K562 (cell line): ENCODE measurements around the gene ADD1. TPM values are rescaled to one million over a fixed set of nuclear protein-coding genes. Genes with fewer than 3 reads are reported as not detected.

Source experiments
- ATAC-seq: fragments of 200-7000 bp; cut with Tn5 transposase; 3 replicates; pipeline ENCODE4 v1.9.1; 2020; ENCODE audit warnings: moderate library complexity
- BruUV-seq: library from RNA; stranded (reverse); fragments of 400-500 nt; replicated peaks from 2 replicates; lab custom pipeline; 2021; lab: Mats Ljungman, UMichigan
- CTCF ChIA-PET: fragments of 300-600 bp; formaldehyde crosslinking; extraction: SDS; loops from one replicate; lab custom pipeline; 2021; ENCODE audit warnings: low intra/inter-chr PET ratio; lab: Yijun Ruan, JAX
- POLR2A ChIA-PET: fragments of 300-600, 350-650 bp; sonication (Branson Sonifier 250); formaldehyde crosslinking; extraction: SDS; loops from one replicate; lab custom pipeline; 2021; ENCODE audit warnings: antibody characterized with exemption, inconsistent platforms; lab: Yijun Ruan, JAX
- DNase-seq, 4 experiments: peaks; one replicate each; pipeline versions ENCODE4 v3.0.0 to v3.0.0-alpha.2; 2011 to 2018; ENCODE audit warnings: low spot score in 3 of 4, mixed read lengths in 3 of 4; ENCODE audit errors: extremely low read depth in 1 of 4
- FAIRE-seq: peaks from 2 replicates; lab custom pipeline; 2011; peaks lifted over from hg19 to GRCh38; lab: Jason Lieb, UNC
- H2AFZ ChIP-seq: 2 replicates; pipeline ENCODE4 v1.6.0; 2011; ENCODE audit warnings: low read depth, low read length, control low read depth, inconsistent platforms
- H3K27ac ChIP-seq: fragments of 200-600 bp; 3 replicates; pipeline ENCODE4 v1.8.0; 2011; ENCODE audit warnings: low read depth, mild to moderate bottlenecking, control low read depth, inconsistent platforms, low read length, moderate library complexity, mixed read lengths; ENCODE audit errors: extremely low read depth
- H3K27me3 ChIP-seq, 2 experiments: fragments of 300-600 bp in 1 of 2; 2 replicates in 1 of 2; 3 replicates in 1 of 2; pipeline versions ENCODE4 v1.6.0 to v1.8.0; 2011; ENCODE audit warnings: inconsistent platforms in 2 of 2, low read length in 2 of 2, mild to moderate bottlenecking in 1 of 2, mixed read lengths in 1 of 2, moderate library complexity in 1 of 2; ENCODE audit not compliant: control insufficient read depth in 2 of 2, insufficient read depth in 2 of 2
- H3K36me3 ChIP-seq: fragments of 300-600 bp; 3 replicates; pipeline ENCODE4 v1.8.0; 2011; ENCODE audit warnings: mild to moderate bottlenecking, low read length, inconsistent platforms; ENCODE audit not compliant: control insufficient read depth, insufficient read depth
- H3K4me1 ChIP-seq, 2 experiments: fragments of 200-600 bp in 1 of 2; replicated peaks in 1 of 2; 2 replicates in 1 of 2; 3 replicates in 1 of 2; pipeline versions ENCODE4 v1.5.1 to v1.8.0; 2011; ENCODE audit warnings: inconsistent platforms in 2 of 2, low read length in 2 of 2, mild to moderate bottlenecking in 1 of 2, mixed read lengths in 1 of 2, moderate library complexity in 1 of 2; ENCODE audit not compliant: control insufficient read depth in 2 of 2, insufficient read depth in 2 of 2
- H3K4me2 ChIP-seq: 2 replicates; pipeline ENCODE4 v1.6.1; 2011; ENCODE audit warnings: low read length, control low read depth, inconsistent platforms, mixed read lengths; ENCODE audit not compliant: insufficient read depth
- H3K4me3 ChIP-seq: fragments of 200-600 bp; sonication (generic), shearing (Covaris generic); 2 replicates; pipeline ENCODE4 v1.5.1; 2016; ENCODE audit warnings: control low read depth, inconsistent platforms
- H3K79me2 ChIP-seq: fragments of 200-600 bp; 3 replicates; pipeline ENCODE4 v1.8.0; 2011; ENCODE audit warnings: low read length, inconsistent platforms; ENCODE audit not compliant: control insufficient read depth, insufficient read depth
- H3K9ac ChIP-seq, 2 experiments: 2 replicates each; pipeline versions ENCODE4 v1.6.0 to v1.6.1; 2011; ENCODE audit warnings: low read depth in 2 of 2, low read length in 2 of 2, control low read depth in 1 of 2, inconsistent platforms in 1 of 2, mild to moderate bottlenecking in 1 of 2, mixed read lengths in 1 of 2; ENCODE audit not compliant: insufficient read depth in 1 of 2
- H3K9me1 ChIP-seq: one replicate; pipeline ENCODE4 v1.6.0; 2011; ENCODE audit warnings: inconsistent platforms, mild to moderate bottlenecking, low read length, moderate library complexity; ENCODE audit not compliant: control insufficient read depth, insufficient read depth
- H3K9me3 ChIP-seq: replicated peaks from 2 replicates; pipeline ENCODE4 v1.5.1; 2011; ENCODE audit warnings: low read depth, low read length, inconsistent platforms; ENCODE audit not compliant: control insufficient read depth, insufficient read depth
- H4K20me1 ChIP-seq: replicated peaks from 2 replicates; pipeline ENCODE4 v1.6.1; 2011; ENCODE audit warnings: low read length, inconsistent platforms, mixed read lengths; ENCODE audit not compliant: control insufficient read depth, insufficient read depth
- ELF1 ChIP-seq: fragments of 200-800 bp; sonication (Bioruptor generic); IDR thresholded peaks from 2 replicates; pipeline ENCODE4 v1.6.1; 2016; ENCODE audit warnings: missing genetic modification characterization, missing compliant biosample characterization
- ETV5 ChIP-seq: sonication (generic); formaldehyde crosslinking; IDR thresholded peaks from 2 replicates; pipeline ENCODE4 v1.4.0; 2020; ENCODE audit warnings: low read depth, mild to moderate bottlenecking, missing genetic modification reagents
- FIP1L1 ChIP-seq: fragments of 200-400 bp; formaldehyde crosslinking; IDR thresholded peaks from 2 replicates; pipeline ENCODE4 v1.6.1; 2018; ENCODE audit warnings: mild to moderate bottlenecking, low read depth, low read length; ENCODE audit not compliant: poor library complexity, severe bottlenecking
- IRF9 ChIP-seq: fragments of 450-650 bp; IDR thresholded peaks from 2 replicates; pipeline ENCODE4 v1.6.1; 2016; ENCODE audit warnings: missing biosample characterization, missing genetic modification characterization
- KLF16 ChIP-seq: IDR thresholded peaks from 2 replicates; pipeline ENCODE4 v1.6.1; 2016; ENCODE audit warnings: antibody characterized with exemption
- MYNN ChIP-seq, 2 experiments: sonication (generic); formaldehyde crosslinking in 1 of 2; IDR thresholded peaks; 2 replicates each; pipeline versions ENCODE4 v1.5.0 to v1.6.1; 2016 to 2020; ENCODE audit warnings: antibody characterized with exemption in 1 of 2, missing genetic modification reagents in 1 of 2
- PHTF2 ChIP-seq: fragments of 250-450 bp; sonication (Bioruptor Pico); IDR thresholded peaks from 2 replicates; pipeline ENCODE4 v1.5.0; 2021; ENCODE audit warnings: mild to moderate bottlenecking
- POLR2A ChIP-seq: fragments of 450-650 bp; conservative IDR thresholded peaks from 2 replicates; pipeline ENCODE4 v1.6.1; 2016
- SP1 ChIP-seq: sonication (generic); formaldehyde crosslinking; IDR thresholded peaks from 2 replicates; pipeline ENCODE4 v1.8.1; 2022; ENCODE audit warnings: mild to moderate bottlenecking, missing genetic modification reagents
- TSC22D4 ChIP-seq: fragments of 450-650 bp; IDR thresholded peaks from 2 replicates; pipeline ENCODE4 v1.6.1; 2016; ENCODE audit warnings: missing genetic modification characterization, missing biosample characterization, control low read depth
- XRCC5 ChIP-seq: fragments of 200-400 bp; formaldehyde crosslinking; IDR thresholded peaks from 2 replicates; pipeline ENCODE4 v1.6.1; 2017; ENCODE audit warnings: low read depth, mild to moderate bottlenecking, low read length
- ZBTB7A ChIP-seq: IDR thresholded peaks from 2 replicates; pipeline ENCODE4 v1.6.1; 2011; ENCODE audit warnings: low read depth, mild to moderate bottlenecking, low read length, moderate library complexity, borderline replicate concordance; ENCODE audit not compliant: control insufficient read depth
- ZNF217 ChIP-seq: sonication (generic); formaldehyde crosslinking; IDR thresholded peaks from 2 replicates; pipeline ENCODE4 v1.8.0; 2022; ENCODE audit warnings: mild to moderate bottlenecking, missing genetic modification reagents
- ZNF274 ChIP-seq: IDR thresholded peaks from 2 replicates; pipeline ENCODE4 v1.6.1; 2011; ENCODE audit warnings: low read depth, mild to moderate bottlenecking, low read length, moderate library complexity, borderline replicate concordance
- WGBS: fragments of 100-300 bp; shearing (Covaris generic); methylation state at CpG from one replicate; pipeline ENCODE4 v1.1.6; 2016; ENCODE audit warnings: low coverage, mixed read lengths; ENCODE audit not compliant: insufficient coverage; ENCODE audit errors: missing lambda C conversion rate; 5-methylcytosine and 5-hydroxymethylcytosine counted together
- in situ Hi-C: fragments of 300-500 bp; cut with MboI; formaldehyde crosslinking; loops from 4 replicates; pipeline ENCODE4 v1.15.0; 2018; ENCODE audit warnings: inconsistent platforms, mixed read lengths
- intact Hi-C: fragments of 100-400 bp; cut with micrococcal nuclease; formaldehyde crosslinking; loops from 2 replicates; pipeline ENCODE4 v1.14.2; 2022
- polyA plus RNA-seq, 8 experiments: library from polyadenylated mRNA; depleted of rRNA in 4 of 8; stranded (reverse) in 5 of 8; unstranded in 3 of 8; fragments of >200 nt; fragmentation: Nextera tagmentation in 2 of 8; fragmentation: Illumina TruSeq in 1 of 8; extraction: Ambion mirVana in 2 of 8; extraction: Trizol in 1 of 8; gene quantifications; 2 replicates each; pipeline versions ENCODE4 v1.2.1 to v1.2.3, GENCODE V29; 2011 to 2014; ENCODE audit warnings: inconsistent platforms in 1 of 8, missing spikeins in 1 of 8
- total RNA-seq, 7 experiments: library from RNA; depleted of rRNA in 6 of 7; stranded (reverse); fragments of >200 nt in 6 of 7; fragmentation: Illumina TruSeq in 2 of 7; extraction: Trizol in 2 of 7; gene quantifications; 2 replicates each; pipeline versions ENCODE4 v1.2.1 to v1.2.3, GENCODE V29; 2011 to 2021; ENCODE audit warnings: low replicate concordance in 1 of 7

The ADD1 gene
- total and polyA plus RNA-seq, 9 of the 15 experiments (the other 6 are each of a cell fraction or from before 2014, with no cell fraction given): 17.5 to 153 (median 74.0) TPM

GRCh38 chr4:2868877-2869487, 25.3 kb downstream of the ADD1 start:
- H3K4me3 ChIP-seq: no peak overlapping the region
- no peak for FAIRE-seq
- no peaks in the 10 kb centered on the region for H3K9me3 ChIP-seq
- no peak overlapping the region for H3K27ac ChIP-seq
- H4K20me1 ChIP-seq: peaks cover 40% of the 10 kb centered on the region
- no peak overlapping the region for H3K9ac ChIP-seq
- BruUV-seq: no TSS peak
- H3K36me3 ChIP-seq: peaks cover 8% of the 10 kb centered on the region; the same call in 2 of the 3 replicates
- intact Hi-C loops: loop anchor here (5.0 kb wide), 1 partner anchor 77 kb away; the partner anchor contains the start of gene SH3BP2
- 73% methylated on average over 12 of the region's 12 CpGs for WGBS
- ChIA-PET CTCF (no interaction called here), POLR2A (no interaction called here)
- peaks cover 88% of the 10 kb centered on the region for H3K79me2 ChIP-seq
- peaks cover 6% of the 10 kb centered on the region for H3K9me1 ChIP-seq
- no peak overlapping the region for H2AFZ ChIP-seq
- no peaks in the 10 kb centered on the region for H3K27me3 ChIP-seq
- TF ChIP-seq ZNF274 (0 out of 2 replicates have a peak, but pooled peaks have one; percentile 1), ZBTB7A (no peak)
- ATAC-seq: no peak
- H3K4me2 ChIP-seq: no peak overlapping the region
- no peak for DNase-seq
- in situ Hi-C loops: no loop called here
- H3K4me1 ChIP-seq: peaks cover 21 to 46% of the 10 kb centered on the region in 2 experiments

- no peak for FAIRE-seq
- CTCF ChIA-PET: no interaction called here
- TF ChIP-seq XRCC5: no peak
- TF ChIP-seq POLR2A: no peak
- TF ChIP-seq SP1: no peak
- TF ChIP-seq ETV5 (CRISPR knock-in tag): no peak
- no peak for TF ChIP-seq TSC22D4 (tag)
- TF ChIP-seq IRF9 (tag): no peak
- no peak for TF ChIP-seq PHTF2 (CRISPR knock-in tag)
- no peak for TF ChIP-seq ELF1 (tag)
- no peak for TF ChIP-seq ZNF217 (CRISPR knock-in tag)
- no peak for TF ChIP-seq KLF16
- TF ChIP-seq MYNN (IDR thresholded peaks at IDR 0.05): no peak
- no peak for TF ChIP-seq MYNN (CRISPR knock-in tag; IDR thresholded peaks at IDR 0.05)
- TF ChIP-seq FIP1L1: no peak
- TF ChIP-seq, all 486 proteins: peak for 0
- Histone ChIP-seq H3K9me1 (peaks cover 6% of the 10 kb centered on the region), H3K79me2 (peaks cover 85% of the 10 kb centered on the region), H3K9me3 (no peaks in the 10 kb centered on the region), H3K4me3 (no peak overlapping the region), H3K27ac (no peak overlapping the region), H2AFZ (no peak overlapping the region), H3K27me3 (no peaks in the 10 kb centered on the region), H4K20me1 (peaks cover 39% of the 10 kb centered on the region), H3K36me3 (peaks cover 8% of the 10 kb centered on the region; the same call in 2 of the 3 replicates), H3K9ac (no peak overlapping the region), H3K4me2 (no peak overlapping the region), H3K4me1 (peaks cover 18 to 46% of the 10 kb centered on the region in 2 experiments)
- BruUV-seq: no TSS peak
- no peak for DNase-seq
- 74% methylated on average over 6 of the region's 6 CpGs for WGBS
- in situ Hi-C loops (no loop called here), intact Hi-C loops (loop anchor here (5.0 kb wide), 1 partner anchor 77 kb away; the partner anchor contains the start of gene SH3BP2)
- POLR2A ChIA-PET: interaction anchor here (1.1 kb wide), 1 partner anchor 28 kb away, joined by 3 read pairs; no protein-coding TSS in a partner anchor
- ATAC-seq: no peak
These were observed 26.0 kb downstream of the ADD1 start for GRCh38 chr4:2869659-2870058.
